Activated CD8-positive, alpha-beta T cell treated with anti-CD3 and anti-CD28 coated beads for 36 hours (primary cell): Measurements from ENCODE around the gene CFB. TPM values are rescaled to one million over a fixed set of nuclear protein-coding genes. Genes with fewer than 3 reads are reported as not detected.

Experiments used
- ATAC-seq: fragments of 200-7000 bp; cut with Tn5 transposase; one replicate; pipeline ENCODE4 v1.10.0; 2021; ENCODE audit warnings: mild to moderate bottlenecking, moderate library complexity
- CTCF ChIA-PET: fragments of 350-600 bp; sonication (Branson Sonifier 250); formaldehyde crosslinking; loops from one replicate; lab custom pipeline; 2021; ENCODE audit warnings: antibody characterized with exemption; lab: Charles Lee
- POLR2A ChIA-PET: fragments of 350-600 bp; sonication (Branson Sonifier 250); formaldehyde crosslinking; loops from one replicate; lab custom pipeline; 2021; ENCODE audit warnings: antibody characterized with exemption; lab: Charles Lee
- DNase-seq: peaks from one replicate; pipeline ENCODE4 v3.0.0-alpha.2; 2020
- H3K27ac Mint-ChIP-seq: one replicate; pipeline ENCODE4 v1.8.0; 2021; ENCODE audit warnings: mild to moderate bottlenecking, mixed read lengths
- H3K27me3 Mint-ChIP-seq: one replicate; pipeline ENCODE4 v1.8.0; 2021; ENCODE audit warnings: mixed read lengths
- H3K36me3 Mint-ChIP-seq: one replicate; pipeline ENCODE4 v1.8.0; 2021; ENCODE audit warnings: low read depth, mixed read lengths
- H3K4me1 Mint-ChIP-seq: one replicate; pipeline ENCODE4 v1.8.0; 2021; ENCODE audit warnings: low read depth, mixed read lengths
- H3K4me3 Mint-ChIP-seq: one replicate; pipeline ENCODE4 v1.8.0; 2021; ENCODE audit warnings: mild to moderate bottlenecking, moderate library complexity, mixed read lengths
- H3K9me3 Mint-ChIP-seq: one replicate; pipeline ENCODE4 v1.8.0; 2021; ENCODE audit warnings: mixed read lengths
- CTCF ChIP-seq: fragments of 200-600 bp; IDR thresholded peaks from one replicate; pipeline ENCODE4 v1.8.0; 2022; ENCODE audit warnings: antibody characterized with exemption, mild to moderate bottlenecking
- intact Hi-C: fragments of 100-400 bp; cut with micrococcal nuclease; formaldehyde crosslinking; loops from one replicate; pipeline ENCODE4 v1.10.0; 2022
- total RNA-seq, 2 experiments: library from RNA; stranded (reverse); gene quantifications; one replicate each; pipeline ENCODE4 v1.2.3, GENCODE V29; 2021

Gene CFB
- total RNA-seq, 2 experiments from 2014 or later, result 0.43 to 0.45 TPM

DNA sequence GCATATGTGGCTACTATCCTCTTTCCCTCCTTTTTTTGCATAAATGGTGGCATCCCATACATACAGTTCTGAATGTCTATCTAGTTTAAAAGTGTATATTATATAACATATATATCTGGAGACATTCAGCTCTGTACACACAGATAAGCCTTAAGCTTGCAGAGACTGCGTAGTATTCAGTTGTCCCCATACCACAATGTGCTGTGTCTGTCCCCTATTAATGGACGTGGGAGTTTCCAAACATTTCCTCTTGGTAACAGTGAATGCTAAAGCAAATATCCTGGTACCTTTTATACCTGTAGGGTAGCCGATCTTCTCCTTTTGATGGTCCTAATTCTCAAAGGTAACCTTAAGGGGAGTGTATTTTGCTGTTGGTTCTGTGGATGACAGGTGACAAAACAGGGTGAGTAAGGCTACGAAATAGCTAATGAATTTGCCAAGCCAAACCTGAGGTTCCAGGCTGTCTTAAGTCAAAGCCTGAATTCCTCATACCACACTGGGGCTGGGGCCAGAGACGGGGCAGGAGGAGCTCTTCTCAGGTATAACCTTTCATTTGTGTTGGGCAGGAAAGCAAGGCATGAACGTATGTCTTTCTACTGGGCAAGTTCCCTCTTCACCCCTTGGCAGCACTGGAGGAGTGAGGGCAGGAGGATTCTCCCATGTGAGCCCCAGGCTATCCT, 26.1 kb upstream of the CFB start:
- DNase-seq (no peak), ATAC-seq (no peak)
- no peak for TF ChIP-seq CTCF
- Mint-ChIP-seq H3K27me3 (peaks cover 4% of the 10 kb centered on the region), H3K4me3 (no peak overlapping the region), H3K9me3 (no peaks in the 10 kb centered on the region), H3K36me3 (no peaks in the 10 kb centered on the region), H3K27ac (no peak overlapping the region), H3K4me1 (no peaks in the 10 kb centered on the region)
- ChIA-PET POLR2A (interaction anchor here (0.6 kb wide), 1 partner anchor 226 kb away, joined by 3 read pairs; no protein-coding TSS in a partner anchor), CTCF (interaction anchor here (2.7 kb wide), 1 partner anchor 32 kb away, joined by 10 read pairs; no protein-coding TSS in a partner anchor)
- intact Hi-C loops, result no loop called here

- no peaks in the 10 kb centered on the region for H3K9me3 Mint-ChIP-seq
- intact Hi-C loops, result no loop called here
- no peak overlapping the region for H3K4me3 Mint-ChIP-seq
- no peaks in the 10 kb centered on the region for H3K36me3 Mint-ChIP-seq
- TF ChIP-seq CTCF, result no peak
- ATAC-seq (no peak), DNase-seq (no peak)
- no peak overlapping the region for H3K27ac Mint-ChIP-seq
- H3K27me3 Mint-ChIP-seq, result peaks cover 3% of the 10 kb centered on the region
- H3K4me1 Mint-ChIP-seq, result no peaks in the 10 kb centered on the region
- ChIA-PET CTCF (interaction anchor here (0.9 to 2.7 kb wide), 2 partner anchors 31 to 32 kb away, joined by 3 to 10 read pairs; no protein-coding TSS in a partner anchor), POLR2A (interaction anchor here (1.2 kb wide), 1 partner anchor 161 kb away, joined by 3 read pairs; no protein-coding TSS in a partner anchor)
These were observed 25.1 kb upstream of the CFB start for GRCh38 chr6:31920811-31921210.

- no peak overlapping the region for H3K27ac Mint-ChIP-seq
These were observed 23.0 kb upstream of the CFB start for GRCh38 chr6:31922942-31923341.

DNA sequence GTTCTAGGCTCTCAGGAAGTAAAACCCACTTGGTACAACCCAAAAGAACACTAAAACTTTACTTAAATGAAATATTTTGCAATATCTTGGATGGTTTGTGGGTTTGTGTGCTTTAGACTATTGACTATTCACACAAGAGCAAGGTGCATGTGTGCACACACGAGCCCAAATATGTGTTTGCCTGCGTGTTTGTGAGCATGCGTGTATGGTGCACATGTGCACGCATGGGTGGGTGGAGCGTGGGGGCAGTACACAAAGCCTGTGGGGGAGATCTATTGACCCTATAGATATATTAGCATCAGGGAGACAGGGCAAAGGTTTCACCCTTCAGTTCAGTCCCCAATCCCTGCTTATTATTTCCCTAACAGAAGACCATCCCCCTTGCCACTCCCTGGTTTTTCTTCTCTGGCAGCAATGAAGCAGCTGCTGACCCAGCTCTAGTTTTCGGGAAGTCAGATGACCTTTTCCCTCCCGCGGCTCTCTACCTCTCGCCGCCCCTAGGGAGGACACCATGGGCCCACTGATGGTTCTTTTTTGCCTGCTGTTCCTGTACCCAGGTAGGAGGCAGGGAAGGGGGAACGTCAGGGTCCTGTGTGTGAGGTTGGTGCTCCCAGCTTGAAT, 18.5 kb upstream of the CFB start, which contains the start of gene C2:
TSS of gene C2 (plus strand) at position 476 of the 621 bp plus-strand sequence. CDS start at position 512, 36 bp downstream.
- ChIA-PET CTCF (no interaction called here), POLR2A (interaction anchor here (1.1 kb wide), 1 partner anchor 21 kb away, joined by 3 read pairs; no protein-coding TSS in a partner anchor)
- TF ChIP-seq CTCF, result no peak
- H3K9me3 Mint-ChIP-seq, result no peaks in the 10 kb centered on the region
- H3K27ac Mint-ChIP-seq, result no peak within 1 kb of the TSS
- no peaks in the 10 kb centered on the region for H3K36me3 Mint-ChIP-seq
- ATAC-seq (no peak), DNase-seq (no peak)
- H3K4me1 Mint-ChIP-seq, result no peaks in the 10 kb centered on the region
- intact Hi-C loops, result no loop called here
- no peak within 1 kb of the TSS for H3K4me3 Mint-ChIP-seq
- no peaks in the 10 kb centered on the region for H3K27me3 Mint-ChIP-seq

More at GRCh38 chr6:31922942-31923341, 23.0 kb upstream of the CFB start:
- TF ChIP-seq CTCF, result peak; percentile 8
- no peak overlapping the region for H3K4me3 Mint-ChIP-seq
- no peaks in the 10 kb centered on the region for H3K4me1 Mint-ChIP-seq
- ChIA-PET CTCF (interaction anchor here (0.6 to 2.6 kb wide), 9 partner anchors 12 to 1176 kb away, joined by 3 to 13 read pairs (median 4); partner anchors contain the start of gene NEU1), POLR2A (interaction anchor here (0.6 kb wide), 1 partner anchor 10 kb away, joined by 4 read pairs; no protein-coding TSS in a partner anchor)
- ATAC-seq (peak; percentile 58), DNase-seq (peak; percentile 65)
- H3K9me3 Mint-ChIP-seq, result no peaks in the 10 kb centered on the region
- no peaks in the 10 kb centered on the region for H3K27me3 Mint-ChIP-seq
- H3K36me3 Mint-ChIP-seq, result no peaks in the 10 kb centered on the region
- intact Hi-C loops, result no loop called here
